HG02973 (cell line): ENCODE results near the gene COL5A1.

ENCODE experiments used
- ATAC-seq: cut with Tn5 transposase; IDR thresholded peaks from one replicate; pipeline ENCODE4 v1.9.1; 2021; ENCODE audit warnings: moderate library complexity; ENCODE audit not compliant: unreplicated experiment

The COL5A1 gene

GRCh38 chr9:134759913-134760312, 118.3 kb downstream of the COL5A1 start:
- no peak for ATAC-seq

GRCh38 chr9:134760750-134761420, 119.3 kb downstream of the COL5A1 start:
- ATAC-seq, result no peak

GRCh38 chr9:134764473-134765269, 123.1 kb downstream of the COL5A1 start:
- no peak for ATAC-seq

- ATAC-seq, result no peak
Observed at GRCh38 chr9:134765785-134766184, 124.2 kb downstream of the COL5A1 start.

- no peak for ATAC-seq
Observed at GRCh38 chr9:134766587-134766986, 125.0 kb downstream of the COL5A1 start.

- no peak for ATAC-seq
Observed at GRCh38 chr9:134768332-134768708, 126.7 kb downstream of the COL5A1 start.

GRCh38 chr9:134768709-134769351, 127.2 kb downstream of the COL5A1 start:
- ATAC-seq, result no peak

- no peak for ATAC-seq
Observed at GRCh38 chr9:134770972-134771971, 129.7 kb downstream of the COL5A1 start.

GRCh38 chr9:134772331-134772730, 130.7 kb downstream of the COL5A1 start:
- ATAC-seq, result no peak

GRCh38 chr9:134773842-134774241, 132.2 kb downstream of the COL5A1 start:
- ATAC-seq, result no peak

GRCh38 chr9:134774410-134774809, 132.8 kb downstream of the COL5A1 start:
- ATAC-seq, result no peak

GRCh38 chr9:134775081-134775951, 133.7 kb downstream of the COL5A1 start:
- no peak for ATAC-seq

- ATAC-seq, result no peak
Observed at GRCh38 chr9:134776080-134776796, 134.6 kb downstream of the COL5A1 start.

GRCh38 chr9:134777153-134777552, 135.6 kb downstream of the COL5A1 start:
- no peak for ATAC-seq

- no peak for ATAC-seq
Observed at GRCh38 chr9:134778156-134778555, 136.6 kb downstream of the COL5A1 start.

GRCh38 chr9:134778841-134779411, 137.3 kb downstream of the COL5A1 start:
- no peak for ATAC-seq

- ATAC-seq, result no peak
Observed at GRCh38 chr9:134779640-134780039, 138.0 kb downstream of the COL5A1 start.

- no peak for ATAC-seq
Observed at GRCh38 chr9:134781591-134782302, 140.1 kb downstream of the COL5A1 start.
